ENCODE results near the gene CCDC6.

CCDC6 gene

DNA sequence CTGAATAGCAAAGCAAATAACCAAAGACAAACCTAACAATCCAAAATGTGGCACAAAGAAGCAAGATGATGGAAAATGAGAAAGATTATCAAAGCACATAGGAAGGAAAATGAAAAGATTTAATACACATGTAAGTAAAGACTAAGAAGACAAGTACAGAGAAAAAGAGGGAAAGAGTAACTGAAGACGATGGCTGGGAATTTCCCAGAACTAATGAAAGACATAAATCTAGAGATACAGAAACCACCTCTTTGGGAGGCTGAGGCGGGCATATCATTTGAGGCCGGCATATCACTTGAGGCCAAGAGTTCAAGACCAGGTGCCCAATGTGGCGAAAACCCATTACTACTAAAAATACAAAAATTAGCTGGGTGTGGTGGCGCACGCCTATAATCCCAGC is 46.8 kb downstream of the CCDC6 start:
- Mint-ChIP-seq H3K36me3 (peaks cover 17% of the 10 kb centered on the region), H3K4me3 (no peak overlapping the region), H3K27ac (peak overlapping the region; percentile 29), H3K9me3 (no peaks in the 10 kb centered on the region), H3K27me3 (no peaks in the 10 kb centered on the region), H3K4me1 (peaks cover 64% of the 10 kb centered on the region)
- no peak for ATAC-seq

DNA sequence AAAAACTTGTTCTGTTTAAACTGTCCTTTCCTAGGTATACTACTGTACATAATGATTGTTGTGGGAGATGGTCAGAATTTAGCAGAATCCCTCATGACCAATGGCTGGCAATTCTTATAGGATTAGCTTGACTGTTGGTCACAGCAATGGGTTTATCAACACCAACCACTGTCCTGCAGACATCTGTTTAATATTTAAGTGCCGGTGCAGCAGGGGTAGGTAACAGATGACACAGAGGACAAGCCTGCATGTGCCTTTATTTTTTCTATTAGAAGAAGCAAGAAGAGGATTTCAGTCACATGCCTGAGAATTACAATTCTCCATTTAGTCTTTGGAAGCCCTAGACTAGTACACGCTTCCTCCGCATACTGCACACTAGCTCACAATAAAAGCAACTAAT is 48.4 kb downstream of the CCDC6 start:
- Mint-ChIP-seq H3K27me3 (no peaks in the 10 kb centered on the region), H3K4me1 (peaks cover 77% of the 10 kb centered on the region), H3K9me3 (no peaks in the 10 kb centered on the region), H3K4me3 (no peak overlapping the region), H3K27ac (no peak overlapping the region), H3K36me3 (peaks cover 24% of the 10 kb centered on the region)
- ATAC-seq = no peak

DNA sequence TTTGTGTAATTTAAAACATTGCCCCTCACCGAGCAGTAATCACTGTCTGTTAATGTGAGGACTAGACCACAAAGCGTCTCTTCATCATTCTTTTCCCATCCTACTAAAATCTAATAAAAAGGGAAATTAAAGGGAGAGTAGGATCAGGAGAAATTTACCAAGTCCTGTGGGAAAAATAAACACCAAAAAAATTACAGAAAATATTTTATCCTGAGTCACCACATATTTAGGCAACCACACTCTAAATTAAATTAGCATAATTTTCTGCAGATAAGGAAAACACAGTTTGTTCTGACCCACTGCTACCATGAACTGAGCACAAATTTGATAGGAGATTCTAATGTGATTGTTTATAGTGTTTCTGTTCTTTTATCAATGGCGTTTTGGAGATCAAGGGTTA is 49.3 kb downstream of the CCDC6 start:
- no peak for ATAC-seq
- no peaks in the 10 kb centered on the region for H3K27me3 Mint-ChIP-seq
- H3K27ac Mint-ChIP-seq = no peak overlapping the region
- no peak overlapping the region for H3K4me3 Mint-ChIP-seq
- H3K4me1 Mint-ChIP-seq = peaks cover 84% of the 10 kb centered on the region
- H3K36me3 Mint-ChIP-seq = peaks cover 30% of the 10 kb centered on the region
- no peaks in the 10 kb centered on the region for H3K9me3 Mint-ChIP-seq

DNA sequence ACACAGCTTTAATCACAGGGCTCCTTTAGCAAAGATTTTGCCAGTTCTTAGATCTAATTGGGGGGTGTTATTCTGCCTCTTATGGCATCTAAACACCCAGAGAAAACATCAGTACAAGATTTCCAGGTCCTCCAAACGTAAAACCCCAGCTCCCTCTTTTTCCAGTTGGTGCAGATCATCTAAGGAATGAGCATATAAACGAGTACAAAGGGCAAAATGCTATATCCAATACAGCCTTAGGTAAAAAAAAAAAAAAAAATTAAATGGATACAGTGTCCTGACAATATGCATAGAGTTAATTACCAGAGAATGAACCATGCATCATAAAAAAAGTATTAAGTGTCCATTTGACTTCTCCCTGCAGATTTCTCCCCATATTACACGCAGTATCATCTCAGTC is 50.3 kb downstream of the CCDC6 start:
- Mint-ChIP-seq H3K27ac (no peak overlapping the region), H3K9me3 (no peaks in the 10 kb centered on the region), H3K36me3 (peaks cover 33% of the 10 kb centered on the region), H3K4me1 (peaks cover 78% of the 10 kb centered on the region), H3K27me3 (no peaks in the 10 kb centered on the region), H3K4me3 (no peak overlapping the region)
- no peak for ATAC-seq

DNA sequence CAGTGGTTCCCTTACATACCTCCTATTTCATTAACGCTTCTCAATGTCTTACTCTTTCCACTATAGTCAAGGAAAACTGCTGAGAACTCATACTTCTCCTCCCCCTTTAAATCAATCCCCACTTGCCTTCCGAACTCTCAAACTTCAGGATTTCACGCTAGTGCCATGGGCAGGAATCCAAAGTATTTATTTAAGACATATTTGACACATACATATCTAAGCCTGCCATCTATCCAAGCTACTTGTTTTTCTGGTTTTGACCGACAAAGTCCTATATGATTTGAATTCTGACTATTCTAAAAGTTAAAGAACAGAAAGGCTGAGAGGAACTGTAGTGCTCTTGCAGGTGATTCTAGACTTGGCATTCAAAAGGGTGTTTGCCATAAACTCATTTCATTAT is 51.8 kb downstream of the CCDC6 start:
- Mint-ChIP-seq H3K4me1 (peaks cover 65% of the 10 kb centered on the region), H3K4me3 (no peak overlapping the region), H3K9me3 (no peaks in the 10 kb centered on the region), H3K27ac (peak overlapping the region; percentile 6), H3K36me3 (peaks cover 24% of the 10 kb centered on the region), H3K27me3 (no peaks in the 10 kb centered on the region)
- no peak for ATAC-seq

DNA sequence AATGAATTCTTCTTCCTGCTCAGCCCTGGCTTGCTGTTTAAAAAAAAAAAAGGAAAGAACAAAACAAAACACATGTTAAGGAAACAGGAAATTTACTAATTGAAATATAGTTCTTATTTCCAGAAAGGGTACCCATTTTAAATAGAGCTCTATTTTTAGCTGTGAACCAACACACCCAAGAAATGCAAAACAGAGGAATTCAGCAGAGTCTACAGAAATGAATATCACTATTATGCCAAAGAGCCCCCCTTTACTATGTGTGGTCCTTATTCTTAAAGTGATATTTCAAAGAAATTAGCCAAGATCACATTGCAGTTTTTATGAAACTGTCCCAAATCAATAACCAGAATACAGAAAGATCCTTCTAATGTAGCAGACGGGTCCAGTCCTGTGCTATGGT is 53.7 kb downstream of the CCDC6 start:
- H3K27me3 Mint-ChIP-seq = no peaks in the 10 kb centered on the region
- H3K27ac Mint-ChIP-seq = peak overlapping the region; percentile 75
- H3K9me3 Mint-ChIP-seq = no peaks in the 10 kb centered on the region
- peaks cover 55% of the 10 kb centered on the region for H3K4me1 Mint-ChIP-seq
- peak overlapping the region; percentile 23 for H3K4me3 Mint-ChIP-seq
- no peak for ATAC-seq
- H3K36me3 Mint-ChIP-seq = peaks cover 24% of the 10 kb centered on the region

DNA sequence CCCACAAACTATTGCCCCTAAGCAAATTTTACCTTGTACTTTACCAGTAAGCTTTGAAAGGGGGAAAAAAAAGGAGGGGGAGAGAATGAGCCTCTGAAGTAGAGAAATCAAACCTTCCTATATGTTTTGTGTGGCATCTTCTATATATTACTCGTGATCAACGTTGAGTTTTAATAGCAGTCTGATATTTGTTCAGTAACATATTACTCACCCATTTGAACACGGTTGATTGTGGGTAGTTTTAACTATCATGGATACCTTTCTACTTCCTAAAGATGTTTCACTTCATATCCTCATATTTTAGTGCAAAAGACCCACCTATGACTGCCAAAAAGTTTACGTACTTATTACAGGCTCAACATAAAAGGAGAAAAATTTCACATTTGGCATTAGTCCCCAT is 54.5 kb downstream of the CCDC6 start:
- Mint-ChIP-seq H3K4me3 (no peak overlapping the region), H3K36me3 (peaks cover 25% of the 10 kb centered on the region), H3K27ac (peak overlapping the region; percentile 75), H3K4me1 (peaks cover 50% of the 10 kb centered on the region), H3K27me3 (no peaks in the 10 kb centered on the region), H3K9me3 (no peaks in the 10 kb centered on the region)
- no peak for ATAC-seq

DNA sequence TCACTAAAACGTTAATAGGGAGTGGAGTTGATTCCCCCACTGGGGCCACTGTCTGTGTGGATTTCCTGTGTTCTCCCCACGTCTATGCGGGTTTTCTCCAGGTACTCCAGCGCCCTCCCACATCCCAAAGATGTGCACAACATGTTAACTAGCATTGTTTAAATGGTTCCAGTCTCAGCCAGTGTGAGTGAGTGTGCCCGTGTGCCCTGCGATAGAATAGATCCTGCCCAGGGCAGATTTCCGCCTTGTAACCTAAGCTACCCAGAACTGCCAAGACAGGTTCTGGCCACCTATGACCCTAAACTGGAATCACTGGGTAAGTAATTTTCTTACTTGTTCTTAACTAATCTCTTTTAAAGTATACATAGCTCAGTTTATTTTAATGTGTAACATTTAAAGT is 58.5 kb downstream of the CCDC6 start:
- no peak overlapping the region for H3K27ac Mint-ChIP-seq
- ATAC-seq = no peak
- H3K4me1 Mint-ChIP-seq = peaks cover 17% of the 10 kb centered on the region
- no peaks in the 10 kb centered on the region for H3K27me3 Mint-ChIP-seq
- peaks cover 38% of the 10 kb centered on the region for H3K36me3 Mint-ChIP-seq
- H3K4me3 Mint-ChIP-seq = no peak overlapping the region
- H3K9me3 Mint-ChIP-seq = no peaks in the 10 kb centered on the region

DNA sequence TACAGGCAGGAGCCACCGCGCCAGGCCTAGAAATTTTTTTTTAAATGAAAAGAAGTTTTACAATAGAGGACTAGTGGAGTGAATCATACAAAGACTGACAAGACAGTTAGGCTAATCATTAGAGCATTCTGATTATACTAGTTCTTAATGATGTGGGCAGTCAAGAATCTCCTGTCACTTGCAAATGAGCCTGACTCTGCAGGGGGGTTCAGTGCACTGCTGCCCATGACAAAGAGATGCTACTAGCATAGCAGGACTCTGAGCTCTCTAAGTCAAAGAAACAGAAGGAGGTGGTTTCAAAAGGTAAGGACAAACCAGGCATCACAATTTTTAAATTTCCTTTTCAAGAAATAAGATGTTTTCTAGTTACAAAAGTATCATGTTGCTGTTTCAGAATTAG is 59.0 kb downstream of the CCDC6 start:
- no peak for ATAC-seq
- H3K27me3 Mint-ChIP-seq = no peaks in the 10 kb centered on the region
- H3K36me3 Mint-ChIP-seq = peaks cover 37% of the 10 kb centered on the region
- no peak overlapping the region for H3K27ac Mint-ChIP-seq
- H3K9me3 Mint-ChIP-seq = no peaks in the 10 kb centered on the region
- H3K4me3 Mint-ChIP-seq = no peak overlapping the region
- peaks cover 11% of the 10 kb centered on the region for H3K4me1 Mint-ChIP-seq

DNA sequence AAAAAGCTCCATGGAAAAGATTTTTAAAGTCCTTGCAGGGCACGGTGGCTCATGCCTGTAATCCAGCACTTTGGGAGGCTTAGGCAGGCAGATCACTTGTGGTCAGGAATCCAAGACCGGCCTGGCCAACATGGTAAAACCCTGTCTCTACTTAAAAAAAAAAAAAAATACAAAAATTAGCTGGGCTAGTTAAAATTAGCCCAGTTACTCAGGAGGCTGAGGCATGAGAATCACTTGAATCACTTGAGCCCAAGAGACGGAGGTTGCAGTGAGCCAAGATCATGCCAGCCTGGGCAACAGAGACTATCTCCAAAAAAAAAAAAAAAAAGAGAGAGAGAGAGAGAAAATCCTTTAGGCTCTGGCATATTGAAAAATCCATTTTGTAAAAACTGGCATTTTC is 61.9 kb downstream of the CCDC6 start:
- Mint-ChIP-seq H3K9me3 (no peaks in the 10 kb centered on the region), H3K27ac (no peak overlapping the region), H3K27me3 (no peaks in the 10 kb centered on the region), H3K4me3 (no peak overlapping the region), H3K36me3 (peaks cover 49% of the 10 kb centered on the region), H3K4me1 (peaks cover 16% of the 10 kb centered on the region)
- ATAC-seq = no peak

DNA sequence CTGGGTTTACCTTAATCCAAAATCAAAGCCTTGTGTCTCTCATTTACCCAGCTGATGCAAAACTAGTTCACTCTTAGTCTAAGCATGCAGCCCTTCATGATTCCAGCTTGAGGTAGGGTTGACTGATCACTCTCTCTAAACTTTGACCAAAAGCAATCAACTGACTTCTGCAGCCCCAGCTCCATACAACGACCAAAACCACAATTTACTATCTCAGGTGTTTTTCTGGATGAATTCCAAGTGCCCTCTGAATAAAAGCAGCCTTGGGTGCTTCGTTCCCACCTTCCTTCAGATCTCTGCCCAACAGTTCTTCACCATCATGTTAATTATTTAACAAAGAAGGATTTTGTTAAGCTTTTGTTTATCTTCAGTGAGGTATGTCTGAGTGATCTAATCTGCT is 62.6 kb downstream of the CCDC6 start:
- Mint-ChIP-seq H3K27me3 (no peaks in the 10 kb centered on the region), H3K4me3 (no peak overlapping the region), H3K9me3 (no peaks in the 10 kb centered on the region), H3K27ac (no peak overlapping the region), H3K36me3 (peaks cover 52% of the 10 kb centered on the region), H3K4me1 (peaks cover 16% of the 10 kb centered on the region)
- no peak for ATAC-seq

DNA sequence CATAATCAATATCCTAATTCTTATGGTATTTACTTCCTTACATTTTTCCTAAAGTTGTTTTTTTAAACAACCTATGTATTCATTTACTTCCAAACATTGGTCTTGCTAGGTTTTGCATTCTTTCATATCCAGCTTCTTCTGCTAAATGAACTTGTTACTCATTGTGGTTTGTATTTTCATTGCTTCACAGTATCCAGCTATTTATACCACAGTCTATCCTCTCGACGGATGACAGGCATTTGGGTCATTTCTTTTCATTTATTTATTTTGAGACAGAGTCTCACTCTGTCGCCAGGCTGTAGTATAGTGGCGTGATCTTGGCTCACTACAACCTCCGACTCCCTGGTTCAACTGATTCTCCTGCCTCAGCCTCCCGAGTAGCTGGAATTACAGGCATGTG is 66.8 kb downstream of the CCDC6 start:
- H3K9me3 Mint-ChIP-seq = no peaks in the 10 kb centered on the region
- no peak for ATAC-seq
- peaks cover 43% of the 10 kb centered on the region for H3K36me3 Mint-ChIP-seq
- no peak overlapping the region for H3K4me3 Mint-ChIP-seq
- peak overlapping the region; percentile 3 for H3K27ac Mint-ChIP-seq
- H3K4me1 Mint-ChIP-seq = peaks cover 34% of the 10 kb centered on the region
- no peaks in the 10 kb centered on the region for H3K27me3 Mint-ChIP-seq

DNA sequence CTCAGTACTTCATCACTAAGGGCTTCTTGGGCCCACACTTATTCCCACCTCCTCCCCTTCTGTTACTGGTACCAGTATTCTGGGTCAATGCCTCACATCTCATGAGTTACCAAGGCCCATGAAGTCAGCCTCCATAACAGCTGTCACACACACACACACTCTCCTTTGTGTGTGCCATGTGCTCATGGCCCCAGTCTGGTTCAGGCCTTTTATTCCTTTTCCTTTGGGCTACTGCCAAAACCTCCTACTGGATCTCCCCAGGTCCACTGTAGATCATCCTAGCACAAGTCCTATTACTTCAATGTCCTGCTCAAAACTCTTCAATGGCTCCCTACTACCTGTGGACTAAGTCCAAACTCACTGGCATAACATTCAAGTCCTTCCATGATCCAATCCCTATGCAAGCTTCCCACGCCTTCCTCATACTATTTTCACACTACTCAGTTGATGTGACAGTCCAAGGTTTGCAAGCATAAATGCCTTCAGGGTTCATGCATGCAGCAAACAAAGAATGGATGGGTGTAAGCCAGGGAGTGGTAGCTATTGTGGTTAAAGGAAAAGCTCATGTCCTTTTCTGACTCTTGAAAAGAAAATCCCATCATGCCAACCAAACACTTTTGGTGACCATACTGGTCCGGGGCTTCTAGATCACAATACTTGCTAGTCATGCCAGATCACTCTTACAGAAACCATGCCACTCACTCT is 68.1 kb downstream of the CCDC6 start:
- Mint-ChIP-seq H3K9me3 (no peaks in the 10 kb centered on the region), H3K36me3 (peaks cover 33% of the 10 kb centered on the region), H3K4me1 (peaks cover 47% of the 10 kb centered on the region), H3K4me3 (no peak overlapping the region), H3K27ac (peak overlapping the region; percentile 3), H3K27me3 (no peaks in the 10 kb centered on the region)
- ATAC-seq = no peak

DNA sequence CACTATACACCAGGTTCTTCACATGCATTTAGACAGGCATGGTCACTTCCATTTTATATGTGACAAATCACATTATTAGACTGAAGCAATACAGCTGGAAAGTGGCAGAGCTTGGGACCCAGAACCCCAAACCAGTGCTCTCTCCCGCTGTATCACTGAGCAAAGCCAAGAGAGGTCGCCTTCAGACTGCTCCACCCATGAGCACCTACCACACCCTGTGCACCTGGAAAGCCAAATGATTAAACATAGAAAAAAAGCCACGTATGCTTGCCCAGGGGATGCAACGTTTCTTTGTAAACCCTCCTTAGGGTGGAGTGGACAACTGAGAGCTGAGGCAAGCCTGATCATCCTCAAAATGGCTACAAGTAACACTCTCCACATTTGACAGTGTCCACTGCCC is 72.5 kb downstream of the CCDC6 start:
- Mint-ChIP-seq H3K4me3 (peak overlapping the region; percentile 23), H3K36me3 (peaks cover 31% of the 10 kb centered on the region), H3K27me3 (no peaks in the 10 kb centered on the region), H3K4me1 (peaks cover 67% of the 10 kb centered on the region), H3K27ac (peak overlapping the region; percentile 84), H3K9me3 (no peaks in the 10 kb centered on the region)
- ATAC-seq = no peak

DNA sequence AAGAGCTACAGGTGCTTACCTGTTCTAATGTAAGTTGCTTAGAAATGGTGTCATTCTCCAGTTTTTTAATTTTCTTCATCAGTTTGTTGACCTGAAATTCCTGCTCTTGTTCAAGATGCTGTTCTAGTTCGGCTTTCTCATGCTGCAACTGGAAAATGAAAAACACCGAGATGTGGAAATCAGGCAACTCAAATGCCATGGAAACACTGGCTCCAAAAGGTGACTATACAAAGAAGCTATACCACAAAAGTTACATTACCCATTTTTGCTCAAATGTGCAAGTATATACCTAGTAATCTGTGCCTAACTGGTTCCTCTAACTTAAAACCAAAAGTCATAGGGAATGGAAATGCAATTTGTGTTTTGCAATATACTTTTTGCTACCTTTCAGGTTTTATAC is 73.8 kb downstream of the CCDC6 start:
- Mint-ChIP-seq H3K9me3 (no peaks in the 10 kb centered on the region), H3K27ac (peak overlapping the region; percentile 44), H3K4me1 (peaks cover 61% of the 10 kb centered on the region), H3K36me3 (peaks cover 27% of the 10 kb centered on the region), H3K4me3 (no peak overlapping the region), H3K27me3 (no peaks in the 10 kb centered on the region)
- ATAC-seq = no peak

DNA sequence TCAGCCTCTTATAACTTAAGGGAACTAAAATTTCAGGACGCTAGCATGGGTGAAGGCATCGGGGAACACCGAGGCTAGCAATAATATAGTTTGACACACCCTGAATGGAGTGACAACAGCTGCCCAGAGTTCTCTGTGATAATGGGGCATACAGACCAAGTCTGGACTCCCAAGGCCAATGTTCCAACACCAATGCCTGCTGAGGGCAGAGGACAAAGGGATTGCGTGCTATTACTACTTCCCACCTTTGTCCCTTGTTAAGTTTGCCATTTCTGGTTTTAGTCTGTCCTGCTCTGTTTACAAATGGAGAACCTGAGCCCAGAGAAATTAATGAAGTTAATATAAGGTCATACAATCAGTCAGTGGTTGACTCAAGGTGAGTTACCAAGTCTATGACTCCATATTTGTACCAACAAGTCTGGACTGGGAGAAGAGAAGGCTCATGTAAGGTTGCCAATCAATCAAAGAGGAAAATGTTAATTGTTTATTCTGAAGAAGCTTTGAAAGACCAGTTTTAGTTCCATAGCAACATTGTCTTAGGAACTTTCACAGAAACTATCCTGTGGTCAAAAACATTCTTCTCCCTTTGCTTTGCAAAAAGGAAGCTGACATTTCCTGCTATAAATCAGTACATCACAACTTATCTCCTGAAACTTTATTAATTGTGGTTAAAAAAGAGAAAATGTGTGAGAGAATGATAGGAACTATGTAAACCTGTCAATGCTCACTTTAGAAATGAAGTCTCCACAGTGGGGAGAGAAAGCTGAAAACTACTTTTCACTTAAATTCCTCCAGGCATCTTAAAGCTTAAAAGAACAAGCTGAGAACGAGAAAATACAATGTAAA is 74.5 kb downstream of the CCDC6 start:
- H3K4me1 Mint-ChIP-seq = peaks cover 67% of the 10 kb centered on the region
- peaks cover 33% of the 10 kb centered on the region for H3K36me3 Mint-ChIP-seq
- no peaks in the 10 kb centered on the region for H3K9me3 Mint-ChIP-seq
- H3K4me3 Mint-ChIP-seq = no peak overlapping the region
- ATAC-seq = no peak
- H3K27ac Mint-ChIP-seq = peak overlapping the region; percentile 44
- no peaks in the 10 kb centered on the region for H3K27me3 Mint-ChIP-seq

All from stimulated activated memory B cell treated with anti-CD40 and anti-IgM and Interleukin-4, amounts not matched to agents 10 μg/mL and 1 μg/mL and 100 μg/mL, for 72 hours (primary cell).